AG04450 (cell line): ENCODE measurements around the gene IL1RL2. TPM values are rescaled to one million over a fixed set of nuclear protein-coding genes. Genes with fewer than 3 reads are reported as not detected.

Experiments used
- CTCF ChIA-PET: fragments of 300-600, 350-600 bp; formaldehyde crosslinking; extraction: SDS; loops from one replicate; lab custom pipeline; 2022; ENCODE audit warnings: antibody characterized with exemption, inconsistent platforms; lab: Charles Lee
- POLR2A ChIA-PET: fragments of 350-600 bp; formaldehyde crosslinking; extraction: SDS; loops from one replicate; lab custom pipeline; 2021; ENCODE audit warnings: antibody characterized with exemption, inconsistent platforms; lab: Yijun Ruan, JAX
- DNase-seq: peaks from one replicate; pipeline ENCODE4 v3.0.0-alpha.2; 2011; ENCODE audit warnings: low read depth, low spot score
- H3K27ac ChIP-seq: one replicate; pipeline ENCODE4 v1.5.1; 2012; ENCODE audit warnings: low read depth, low read length, control low read depth
- H3K27me3 ChIP-seq: one replicate; pipeline ENCODE4 v1.6.0; 2012; ENCODE audit warnings: low read length; ENCODE audit not compliant: control insufficient read depth, insufficient read depth
- H3K4me3 ChIP-seq: 2 replicates; pipeline ENCODE4 v1.5.1; 2011; ENCODE audit warnings: mild to moderate bottlenecking, low read depth, low read length, control low read depth
- H3K9me3 ChIP-seq: 2 replicates; pipeline ENCODE4 v1.5.1; 2012; ENCODE audit warnings: low read length; ENCODE audit not compliant: control insufficient read depth, insufficient read depth
- CTCF ChIP-seq: IDR thresholded peaks from 2 replicates; pipeline ENCODE4 v1.5.1; 2011; ENCODE audit warnings: low read depth, low read length, control low read depth, inconsistent platforms
- polyA plus RNA-seq: library from polyadenylated mRNA; depleted of rRNA; stranded (reverse); fragments of >200 nt; gene quantifications from 2 replicates; pipeline ENCODE4 v1.2.3, GENCODE V29; 2011

The IL1RL2 gene
- polyA plus RNA-seq, 1 experiment: 0.72 TPM

GRCh38 chr2:102171946-102172345, 14.9 kb upstream of the IL1RL2 start:
- DNase-seq: no peak
- CTCF ChIA-PET: interaction anchor here (1.0 to 1.1 kb wide), 2 partner anchors 151 to 288 kb away, joined by 4 to 5 read pairs; no protein-coding TSS in a partner anchor
- no peaks in the 10 kb centered on the region for H3K9me3 ChIP-seq
- no peak overlapping the region for H3K4me3 ChIP-seq
- no peaks in the 10 kb centered on the region for H3K27me3 ChIP-seq
- H3K27ac ChIP-seq: no peak overlapping the region
- TF ChIP-seq CTCF: no peak
- POLR2A ChIA-PET: no interaction called here

GRCh38 chr2:102172745-102173144, 14.1 kb upstream of the IL1RL2 start:
- no peaks in the 10 kb centered on the region for H3K27me3 ChIP-seq
- no peaks in the 10 kb centered on the region for H3K9me3 ChIP-seq
- no peak for TF ChIP-seq CTCF
- POLR2A ChIA-PET: no interaction called here
- CTCF ChIA-PET: no interaction called here
- no peak for DNase-seq
- H3K27ac ChIP-seq: no peak overlapping the region
- no peak overlapping the region for H3K4me3 ChIP-seq

GRCh38 chr2:102176172-102176571, 10.7 kb upstream of the IL1RL2 start:
- no peaks in the 10 kb centered on the region for H3K27me3 ChIP-seq
- CTCF ChIA-PET: interaction anchor here (1.3 kb wide), 1 partner anchor 9 kb away, joined by 3 read pairs; no protein-coding TSS in a partner anchor
- DNase-seq: no peak
- no peaks in the 10 kb centered on the region for H3K9me3 ChIP-seq
- no peak overlapping the region for H3K27ac ChIP-seq
- no peak overlapping the region for H3K4me3 ChIP-seq
- POLR2A ChIA-PET: no interaction called here
- TF ChIP-seq CTCF: no peak

- POLR2A ChIA-PET: no interaction called here
- Histone ChIP-seq H3K27ac (no peak overlapping the region), H3K4me3 (no peak overlapping the region), H3K9me3 (no peaks in the 10 kb centered on the region), H3K27me3 (no peaks in the 10 kb centered on the region)
- CTCF ChIA-PET: interaction anchor here (1.2 kb wide), 1 partner anchor 158 kb away, joined by 3 read pairs; no protein-coding TSS in a partner anchor
- no peak for TF ChIP-seq CTCF
- DNase-seq: no peak
Observed at GRCh38 chr2:102177814-102178478, 8.9 kb upstream of the IL1RL2 start.

GRCh38 chr2:102179061-102179460, 7.8 kb upstream of the IL1RL2 start:
- no peak overlapping the region for H3K4me3 ChIP-seq
- H3K27ac ChIP-seq: no peak overlapping the region
- POLR2A ChIA-PET: no interaction called here
- no peaks in the 10 kb centered on the region for H3K27me3 ChIP-seq
- no peak for TF ChIP-seq CTCF
- no peak for DNase-seq
- H3K9me3 ChIP-seq: no peaks in the 10 kb centered on the region
- CTCF ChIA-PET: interaction anchor here (0.7 kb wide), 2 partner anchors 13 to 295 kb away, joined by 3 to 4 read pairs; no protein-coding TSS in a partner anchor
